ENCODE measurements around the gene CAV1. TPM values are rescaled to one million over a fixed set of nuclear protein-coding genes. Genes with fewer than 3 reads are reported as not detected.
A peak's percentile ranks its signal among the peaks of the same experiment; 100 is the strongest.

Gene CAV1
- total and polyA plus RNA-seq, 2 experiments from 2014 or later = 1,092 to 1,736 TPM

DNA sequence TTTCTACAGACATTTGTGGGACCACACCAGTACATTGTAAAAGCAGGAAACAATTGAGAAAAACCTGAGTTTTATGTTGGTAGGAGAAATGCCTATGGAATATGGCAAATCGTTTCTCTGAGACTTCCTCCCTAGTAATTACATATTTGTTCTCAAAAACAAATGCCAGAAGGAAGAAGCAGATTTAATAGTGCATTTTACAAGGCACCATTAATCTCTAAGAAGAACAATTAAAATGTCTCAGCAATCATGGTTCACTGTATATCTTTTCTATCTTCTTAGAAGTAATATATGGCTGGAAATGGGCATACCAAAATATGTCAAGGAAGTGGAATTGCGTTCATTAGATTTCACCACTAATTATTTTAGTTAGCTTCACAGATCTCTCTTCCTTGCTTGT is 13.3 kb downstream of the CAV1 start:
- Histone ChIP-seq H3K36me3 (ENCODE audit: low read depth) (peaks cover 87% of the 10 kb centered on the region), H3K79me2 (ENCODE audit: insufficient read depth) (peaks cover 98% of the 10 kb centered on the region), H3K27me3 (replicated peaks; ENCODE audit: insufficient read depth) (no peaks in the 10 kb centered on the region), H3K4me2 (ENCODE audit: unreplicated experiment) (no peak overlapping the region), H4K20me1 (ENCODE audit: insufficient read depth) (no peaks in the 10 kb centered on the region), H3K4me1 (ENCODE audit: insufficient read depth) (peaks cover 69% of the 10 kb centered on the region), H3F3A (ENCODE audit: insufficient read depth) (peaks cover 91% of the 10 kb centered on the region), H3K9me3 (ENCODE audit: low read depth) (no peaks in the 10 kb centered on the region), H3K9me2 (ENCODE audit: insufficient read depth) (no peaks in the 10 kb centered on the region), H3K9ac (no peak overlapping the region), H2AFZ (no peak overlapping the region), H3K4me3 (no peak overlapping the region), H3K27ac (peak overlapping the region; percentile 97)
- TF ChIP-seq EZH2phosphoT487 (IDR thresholded peaks at IDR 0.05; ENCODE audit: insufficient read depth, low read depth) (no peak), EZH2 (IDR thresholded peaks at IDR 0.05; ENCODE audit: insufficient read depth, poor library complexity, severe bottlenecking) (no peak)
- DNase-seq = no peak
- WGBS, 2 experiments (ENCODE audit: low coverage in 1 of 2, low lambda C conversion rate in 2 of 2, missing lambda C conversion rate in 2 of 2) = 51 to 52% methylated on average over 2 of the region's 2 CpGs
- in situ Hi-C loops (cut with MboI) = loop anchor here (10.0 kb wide), 1 partner anchor 47 kb away; no protein-coding TSS in a partner anchor

DNA sequence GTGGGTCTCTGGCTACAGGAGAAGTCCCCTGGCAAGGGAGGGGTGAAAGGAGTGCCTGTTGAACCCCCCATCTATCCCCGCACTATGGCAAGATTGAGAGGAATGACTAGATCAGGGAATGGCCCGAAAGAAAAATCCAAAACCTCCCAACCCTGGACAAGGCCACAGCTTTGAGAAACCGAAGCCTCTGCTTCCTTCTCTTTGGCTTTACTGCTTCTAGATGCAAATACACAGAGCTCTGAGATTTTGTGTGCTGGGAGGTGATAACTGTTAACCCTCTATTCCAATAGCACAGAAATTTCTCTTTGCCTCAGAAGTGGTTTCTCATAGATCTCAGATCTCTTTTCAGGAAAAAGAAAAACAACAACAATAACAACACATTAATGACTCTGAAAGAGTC is 15.0 kb downstream of the CAV1 start:
- no peak overlapping the region for H3K4me3 ChIP-seq
- no peaks in the 10 kb centered on the region for H4K20me1 ChIP-seq (ENCODE audit: insufficient read depth)
- peak overlapping the region; percentile 97 for H3K27ac ChIP-seq
- H3K4me2 ChIP-seq (ENCODE audit: unreplicated experiment) = peak overlapping the region; percentile 22
- TF ChIP-seq EZH2 (IDR thresholded peaks at IDR 0.05; ENCODE audit: insufficient read depth, poor library complexity, severe bottlenecking) = no peak
- TF ChIP-seq EZH2phosphoT487 (IDR thresholded peaks at IDR 0.05; ENCODE audit: insufficient read depth, low read depth) = no peak
- 95 to 97% methylated on average over 3 of the region's 3 CpGs for WGBS, 2 experiments (ENCODE audit: low coverage in 1 of 2, low lambda C conversion rate in 2 of 2, missing lambda C conversion rate in 2 of 2)
- H3K9me2 ChIP-seq (ENCODE audit: insufficient read depth) = no peaks in the 10 kb centered on the region
- peaks cover 94% of the 10 kb centered on the region for H3F3A ChIP-seq (ENCODE audit: insufficient read depth)
- peaks cover 72% of the 10 kb centered on the region for H3K4me1 ChIP-seq (ENCODE audit: insufficient read depth)
- H3K27me3 ChIP-seq (replicated peaks; ENCODE audit: insufficient read depth) = no peaks in the 10 kb centered on the region
- H3K9ac ChIP-seq = 0 out of 2 replicates have a peak overlapping the region, but pooled peaks have one; percentile 18
- in situ Hi-C loops (cut with MboI) = loop anchor here (10.0 kb wide), 1 partner anchor 45 kb away; no protein-coding TSS in a partner anchor
- DNase-seq = no peak
- no peak overlapping the region for H2AFZ ChIP-seq
- no peaks in the 10 kb centered on the region for H3K9me3 ChIP-seq (ENCODE audit: low read depth)
- H3K79me2 ChIP-seq (ENCODE audit: insufficient read depth) = peaks cover 100% of the 10 kb centered on the region
- peaks cover 89% of the 10 kb centered on the region for H3K36me3 ChIP-seq (ENCODE audit: low read depth)

DNA sequence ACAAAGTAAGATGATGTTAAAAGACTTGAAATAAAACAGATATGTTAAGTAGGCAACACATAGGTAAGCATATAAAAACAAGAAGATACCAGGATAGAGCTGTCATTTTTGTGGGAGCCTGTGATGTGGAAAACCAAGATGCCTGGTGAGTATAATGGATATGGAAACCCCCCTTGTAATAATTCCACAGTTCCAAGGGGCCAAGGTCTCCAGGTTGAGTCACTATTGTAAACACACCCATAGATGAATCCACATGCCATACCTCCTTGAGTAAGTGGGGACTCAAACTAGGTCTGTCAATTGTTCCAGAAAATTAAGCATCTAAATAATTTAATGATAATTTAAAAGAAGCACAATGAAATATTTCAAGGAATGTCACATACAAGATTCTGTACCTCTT is 15.9 kb downstream of the CAV1 start:
- in situ Hi-C loops (cut with MboI) = no loop called here
- peak overlapping the region; percentile 97 for H3K27ac ChIP-seq
- no peaks in the 10 kb centered on the region for H3K9me3 ChIP-seq (ENCODE audit: low read depth)
- peak overlapping the region; percentile 21; the same call in 1 of the 2 replicates for H3K9ac ChIP-seq
- TF ChIP-seq EZH2 (IDR thresholded peaks at IDR 0.05; ENCODE audit: insufficient read depth, poor library complexity, severe bottlenecking) (no peak), EZH2phosphoT487 (IDR thresholded peaks at IDR 0.05; ENCODE audit: insufficient read depth, low read depth) (no peak)
- H3K36me3 ChIP-seq (ENCODE audit: low read depth) = peaks cover 89% of the 10 kb centered on the region
- no peak overlapping the region for H3K4me3 ChIP-seq
- H3K4me1 ChIP-seq (ENCODE audit: insufficient read depth) = peaks cover 74% of the 10 kb centered on the region
- peak overlapping the region; percentile 22 for H3K4me2 ChIP-seq (ENCODE audit: unreplicated experiment)
- H3K9me2 ChIP-seq (ENCODE audit: insufficient read depth) = no peaks in the 10 kb centered on the region
- H2AFZ ChIP-seq = no peak overlapping the region
- no peak for DNase-seq
- H3K27me3 ChIP-seq (replicated peaks; ENCODE audit: insufficient read depth) = no peaks in the 10 kb centered on the region
- H3K79me2 ChIP-seq (ENCODE audit: insufficient read depth) = peaks cover 100% of the 10 kb centered on the region
- H4K20me1 ChIP-seq (ENCODE audit: insufficient read depth) = no peaks in the 10 kb centered on the region
- H3F3A ChIP-seq (ENCODE audit: insufficient read depth) = peaks cover 94% of the 10 kb centered on the region

DNA sequence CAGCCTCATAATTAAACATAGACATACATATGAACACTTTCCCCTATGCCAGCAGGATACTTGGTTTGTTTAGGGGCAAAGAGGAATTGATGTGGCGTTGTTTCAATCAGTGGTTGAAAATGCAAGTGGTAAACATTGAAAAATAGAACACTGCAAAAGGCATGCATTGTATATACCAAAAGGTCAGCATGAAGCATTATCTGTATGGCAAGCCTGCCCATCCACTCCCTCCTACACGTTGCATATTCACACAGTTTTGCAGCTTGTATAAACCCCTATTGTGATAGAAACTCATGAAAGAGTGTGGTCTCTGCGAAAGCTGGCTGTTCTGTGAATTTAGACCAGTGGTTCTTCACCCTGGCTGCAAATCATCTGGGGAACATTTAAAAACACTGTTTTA is 17.1 kb downstream of the CAV1 start:
- H3K9me3 ChIP-seq (ENCODE audit: low read depth) = no peaks in the 10 kb centered on the region
- peaks cover 97% of the 10 kb centered on the region for H3F3A ChIP-seq (ENCODE audit: insufficient read depth)
- no peak for DNase-seq
- H3K4me2 ChIP-seq (ENCODE audit: unreplicated experiment) = peak overlapping the region; percentile 37
- H3K4me1 ChIP-seq (ENCODE audit: insufficient read depth) = peaks cover 86% of the 10 kb centered on the region
- H4K20me1 ChIP-seq (ENCODE audit: insufficient read depth) = no peaks in the 10 kb centered on the region
- in situ Hi-C loops (cut with MboI) = no loop called here
- TF ChIP-seq EZH2 (IDR thresholded peaks at IDR 0.05; ENCODE audit: insufficient read depth, poor library complexity, severe bottlenecking) = no peak
- no peak for TF ChIP-seq EZH2phosphoT487 (IDR thresholded peaks at IDR 0.05; ENCODE audit: insufficient read depth, low read depth)
- no peak overlapping the region for H2AFZ ChIP-seq
- no peaks in the 10 kb centered on the region for H3K9me2 ChIP-seq (ENCODE audit: insufficient read depth)
- peak overlapping the region; percentile 60 for H3K9ac ChIP-seq
- peaks cover 94% of the 10 kb centered on the region for H3K79me2 ChIP-seq (ENCODE audit: insufficient read depth)
- H3K27ac ChIP-seq = peak overlapping the region; percentile 97
- H3K27me3 ChIP-seq (replicated peaks; ENCODE audit: insufficient read depth) = no peaks in the 10 kb centered on the region
- H3K4me3 ChIP-seq = no peak overlapping the region
- peaks cover 85% of the 10 kb centered on the region for H3K36me3 ChIP-seq (ENCODE audit: low read depth)
- WGBS, 2 experiments (ENCODE audit: low coverage in 1 of 2, low lambda C conversion rate in 2 of 2, missing lambda C conversion rate in 2 of 2) = 80 to 82% methylated on average over 3 of the region's 3 CpGs

DNA sequence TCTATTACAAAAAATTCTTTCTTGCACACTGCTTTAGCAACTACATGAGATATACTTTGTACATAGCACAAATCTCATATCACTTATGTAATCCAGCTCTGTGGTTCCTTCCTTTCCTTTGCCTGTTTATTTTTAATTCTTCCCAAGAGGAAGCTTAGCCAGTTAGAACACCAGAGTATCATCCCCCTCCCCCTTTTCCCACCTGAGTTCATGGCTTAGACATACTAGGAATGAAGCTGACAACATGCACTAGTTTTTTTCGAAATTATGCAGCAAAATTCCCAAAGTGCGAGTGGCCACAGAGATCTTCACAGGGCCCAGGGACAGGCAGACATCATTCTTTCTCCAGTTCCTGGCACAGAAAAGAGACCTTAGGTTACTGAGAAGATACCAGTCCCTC is 17.8 kb downstream of the CAV1 start:
- DNase-seq = peak; percentile 68
- Histone ChIP-seq H3K4me2 (ENCODE audit: unreplicated experiment) (peak overlapping the region; percentile 37), H4K20me1 (ENCODE audit: insufficient read depth) (no peaks in the 10 kb centered on the region), H3K9me2 (ENCODE audit: insufficient read depth) (no peaks in the 10 kb centered on the region), H3K27ac (peak overlapping the region; percentile 97), H3K27me3 (replicated peaks; ENCODE audit: insufficient read depth) (no peaks in the 10 kb centered on the region), H3F3A (ENCODE audit: insufficient read depth) (peaks cover 98% of the 10 kb centered on the region), H2AFZ (no peak overlapping the region), H3K9me3 (ENCODE audit: low read depth) (no peaks in the 10 kb centered on the region), H3K4me1 (ENCODE audit: insufficient read depth) (peaks cover 91% of the 10 kb centered on the region), H3K9ac (peak overlapping the region; percentile 60), H3K36me3 (ENCODE audit: low read depth) (peaks cover 80% of the 10 kb centered on the region), H3K4me3 (no peak overlapping the region), H3K79me2 (ENCODE audit: insufficient read depth) (peaks cover 90% of the 10 kb centered on the region)
- 59 to 61% methylated on average over 2 of the region's 2 CpGs for WGBS, 2 experiments (ENCODE audit: low coverage in 1 of 2, low lambda C conversion rate in 2 of 2, missing lambda C conversion rate in 2 of 2)
- in situ Hi-C loops (cut with MboI) = no loop called here
- TF ChIP-seq EZH2 (IDR thresholded peaks at IDR 0.05; ENCODE audit: insufficient read depth, poor library complexity, severe bottlenecking) = no peak
- TF ChIP-seq EZH2phosphoT487 (IDR thresholded peaks at IDR 0.05; ENCODE audit: insufficient read depth, low read depth) = no peak
